HG03520 (cell line): ENCODE results near the gene TBX5.

Experiments
- ATAC-seq: cut with Tn5 transposase; IDR thresholded peaks from one replicate; pipeline ENCODE4 v1.9.1; 2021; ENCODE audit warnings: mild to moderate bottlenecking, moderate library complexity; ENCODE audit not compliant: unreplicated experiment

Gene TBX5

DNA sequence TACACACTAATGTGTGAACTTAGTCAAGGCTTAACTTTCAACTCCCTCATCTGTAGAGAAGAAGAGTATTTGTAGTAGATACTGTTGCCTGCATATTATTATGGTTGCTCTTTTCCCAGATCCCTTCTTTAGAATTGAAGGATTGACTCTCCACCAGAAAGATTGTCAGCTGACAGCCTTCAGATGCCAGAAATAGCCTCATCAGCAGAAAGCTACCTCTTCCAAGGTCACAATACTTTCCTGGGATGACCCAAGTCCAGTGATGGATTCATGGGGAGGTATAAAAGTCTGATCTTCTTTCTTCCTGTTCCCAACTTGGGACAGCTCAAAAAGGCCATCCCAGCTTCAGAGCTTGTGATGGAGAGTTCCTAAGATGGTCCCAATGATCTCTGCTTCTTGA is 78.2 kb downstream of the TBX5 start:
- no peak for ATAC-seq

DNA sequence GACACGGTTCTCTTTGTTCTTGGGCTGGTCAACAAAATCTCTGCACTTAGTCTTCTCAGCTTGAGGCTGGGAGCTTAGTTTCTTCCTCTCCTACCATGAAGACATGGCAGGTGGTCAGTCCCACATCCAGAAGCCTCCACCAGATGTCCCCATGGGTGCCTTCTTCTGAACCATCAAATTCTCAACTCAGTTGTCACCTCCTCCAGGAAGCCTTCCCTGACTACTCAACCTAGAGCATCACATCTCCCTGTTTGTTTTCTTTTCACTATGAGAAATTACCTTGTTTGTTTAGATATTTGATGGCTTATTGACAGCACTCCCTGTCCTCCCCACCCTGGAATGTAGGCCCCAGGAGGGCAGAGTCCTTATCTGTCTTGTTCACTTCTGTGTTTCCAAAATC is 84.4 kb downstream of the TBX5 start:
- ATAC-seq: no peak

DNA sequence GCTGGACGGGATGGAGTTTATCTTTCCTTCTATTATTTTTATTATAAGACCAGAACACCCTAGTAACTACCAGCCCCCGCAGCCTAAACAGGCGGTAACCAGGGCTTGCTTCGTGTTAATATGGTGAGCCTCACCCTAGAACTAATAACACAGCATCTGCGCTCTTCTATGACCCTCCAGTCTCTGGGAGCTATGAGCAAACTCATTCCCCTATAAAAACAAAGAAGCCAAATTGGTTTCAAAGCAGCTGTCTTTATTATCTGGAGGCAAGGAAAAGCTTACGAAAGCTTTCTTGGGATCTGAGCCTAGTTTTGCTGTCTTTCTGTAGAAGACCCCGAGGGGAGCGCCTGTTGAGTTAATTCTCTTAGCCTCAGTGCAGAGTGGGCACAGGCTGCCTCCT is 85.0 kb downstream of the TBX5 start:
- no peak for ATAC-seq

DNA sequence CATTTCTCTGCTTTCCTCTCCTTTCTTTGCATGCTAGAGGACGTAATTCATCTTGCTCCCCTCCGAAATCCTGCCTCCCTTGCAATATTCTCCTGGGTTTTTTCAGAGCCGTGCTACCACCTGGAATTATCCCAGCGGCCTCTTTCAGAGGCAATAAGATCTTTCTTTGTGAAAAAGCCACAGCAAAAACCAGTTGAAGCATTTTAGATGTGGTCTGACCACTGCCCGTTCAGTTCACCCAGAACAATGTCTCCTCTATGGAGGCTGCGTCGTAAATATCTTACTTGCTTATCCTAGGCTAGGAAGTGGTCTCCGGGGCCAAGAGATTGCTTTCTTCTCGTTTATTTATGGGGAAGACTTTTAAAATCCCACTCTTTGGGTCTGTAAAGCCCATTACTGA is 85.8 kb downstream of the TBX5 start:
- no peak for ATAC-seq

DNA sequence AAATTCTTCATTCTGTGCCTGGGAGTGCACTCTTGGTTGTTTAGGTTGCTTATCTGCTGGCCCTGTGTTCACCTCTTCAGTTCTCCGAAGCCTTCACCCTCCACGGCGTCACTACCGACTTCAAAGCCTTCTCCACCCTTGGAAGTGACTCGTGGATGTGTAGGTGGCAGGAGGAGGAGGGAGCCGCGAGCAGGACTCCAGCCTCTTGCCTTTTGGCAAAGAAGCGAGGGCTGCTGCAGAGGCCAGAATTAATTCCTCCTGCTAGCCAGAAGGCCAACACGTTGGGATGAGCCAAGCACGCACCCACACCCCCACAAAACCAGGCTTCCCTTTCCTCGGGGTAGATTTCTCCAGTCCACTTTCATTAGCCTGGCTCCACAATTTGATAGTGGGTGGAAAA is 86.5 kb downstream of the TBX5 start:
- ATAC-seq: no peak

DNA sequence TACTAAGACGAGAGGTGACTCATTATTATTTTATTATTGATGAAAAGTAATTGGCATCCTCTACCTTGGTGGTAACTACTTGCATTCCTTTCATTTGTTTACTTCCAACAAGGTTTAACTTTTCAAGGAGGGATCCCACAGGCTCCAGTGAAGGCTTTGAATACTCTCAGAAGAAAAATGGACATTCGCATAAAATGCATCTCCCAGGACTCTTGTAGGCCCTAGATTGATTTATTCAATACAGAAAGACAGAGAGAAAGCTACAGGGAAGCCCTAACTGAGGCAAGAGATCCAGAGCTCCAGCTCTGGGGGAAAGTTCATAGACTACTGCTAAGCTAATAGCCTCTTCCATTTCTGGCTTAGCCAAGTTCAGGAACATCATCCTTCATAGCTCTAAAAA is 87.0 kb downstream of the TBX5 start:
- no peak for ATAC-seq

DNA sequence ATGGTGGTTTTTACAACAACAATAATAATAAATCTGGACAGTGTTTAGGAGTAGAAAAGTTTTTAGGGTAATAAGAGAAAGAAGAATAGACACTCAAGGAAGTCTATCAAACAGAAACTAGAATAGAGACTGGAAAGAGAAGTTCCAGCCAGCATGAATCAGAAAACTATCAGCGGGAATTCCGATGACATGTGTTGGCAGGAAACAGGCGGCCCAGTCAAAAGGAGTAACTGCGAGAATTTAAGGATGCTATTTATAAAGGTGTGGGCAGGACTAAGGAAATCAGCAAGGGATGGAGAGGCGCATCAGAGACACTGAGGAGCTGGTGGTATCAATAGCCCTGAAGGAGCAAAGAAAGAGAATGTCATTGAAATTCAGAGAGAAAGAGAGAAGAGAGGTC is 89.9 kb downstream of the TBX5 start:
- no peak for ATAC-seq

DNA sequence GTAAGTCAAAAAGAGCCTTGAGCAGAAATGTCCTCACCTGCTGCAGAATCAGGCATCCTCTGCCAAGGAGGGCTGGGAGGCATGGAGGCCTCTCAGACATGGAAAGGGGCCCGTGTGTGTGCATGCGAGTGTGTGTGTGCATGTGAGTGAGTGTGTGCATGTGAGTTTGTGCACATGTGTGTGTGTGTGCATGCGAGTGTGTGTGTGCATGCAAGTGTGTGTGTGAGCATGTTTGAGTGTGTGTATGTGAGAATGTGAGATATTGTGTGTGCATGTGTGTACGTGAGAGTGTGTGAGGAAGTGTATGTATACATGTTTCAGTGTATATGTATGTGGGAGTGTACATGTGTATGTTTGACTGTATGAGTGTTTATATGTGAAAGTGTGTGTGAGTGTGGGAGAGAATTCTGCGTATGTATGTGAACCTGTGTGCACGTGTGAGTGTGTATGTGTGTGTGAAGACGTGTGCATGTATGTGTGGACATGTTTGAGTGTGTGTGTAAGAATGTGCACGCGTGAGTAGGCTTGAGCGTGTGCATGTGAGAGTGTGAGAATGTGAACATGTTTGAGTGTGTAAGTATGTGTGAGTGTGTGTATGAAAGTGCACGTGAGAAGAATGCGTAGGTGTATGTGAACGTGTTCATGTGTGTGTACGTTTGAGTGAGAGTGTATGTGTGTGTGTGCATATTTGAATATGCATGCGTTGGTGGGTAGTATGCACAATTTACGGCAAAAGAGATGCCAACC is 90.8 kb downstream of the TBX5 start:
- no peak for ATAC-seq

DNA sequence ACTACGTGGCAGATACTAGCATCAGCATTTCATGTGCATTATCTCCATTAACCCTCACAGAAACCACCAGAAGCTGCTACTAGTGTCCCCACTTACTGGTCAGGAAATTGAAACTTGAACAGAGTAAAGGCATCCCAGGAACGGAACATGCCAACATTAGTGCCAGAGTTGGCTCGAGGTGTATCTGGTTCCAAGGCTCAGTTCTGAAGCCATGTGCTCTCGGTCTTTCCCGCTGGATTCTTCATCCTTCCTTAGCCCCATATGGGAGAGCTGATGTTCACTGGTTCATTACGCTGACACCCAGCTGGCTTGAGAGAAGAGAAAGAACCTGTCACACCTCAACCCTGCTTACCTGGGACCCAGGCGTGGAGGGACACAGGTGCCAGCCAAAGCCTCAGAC is 91.5 kb downstream of the TBX5 start:
- ATAC-seq: no peak

DNA sequence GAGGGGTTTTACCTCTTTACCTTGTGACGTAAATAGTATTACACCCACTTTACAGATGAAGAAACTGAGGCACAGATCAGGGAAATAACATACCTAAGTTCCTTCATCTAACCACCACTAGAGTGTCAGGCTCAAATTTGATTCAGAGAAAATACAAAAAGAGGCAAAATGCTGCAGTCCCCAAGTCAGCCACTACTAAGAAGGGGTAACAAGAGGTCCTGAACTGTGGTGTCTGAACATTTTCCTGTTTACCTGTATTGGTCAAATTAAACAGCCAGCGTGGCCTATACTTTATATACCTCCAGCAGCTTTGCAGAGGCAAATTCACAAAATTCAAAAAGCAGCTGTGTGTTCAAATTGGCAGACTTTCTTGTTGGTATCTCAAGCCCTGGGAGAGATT is 92.0 kb downstream of the TBX5 start:
- no peak for ATAC-seq

DNA sequence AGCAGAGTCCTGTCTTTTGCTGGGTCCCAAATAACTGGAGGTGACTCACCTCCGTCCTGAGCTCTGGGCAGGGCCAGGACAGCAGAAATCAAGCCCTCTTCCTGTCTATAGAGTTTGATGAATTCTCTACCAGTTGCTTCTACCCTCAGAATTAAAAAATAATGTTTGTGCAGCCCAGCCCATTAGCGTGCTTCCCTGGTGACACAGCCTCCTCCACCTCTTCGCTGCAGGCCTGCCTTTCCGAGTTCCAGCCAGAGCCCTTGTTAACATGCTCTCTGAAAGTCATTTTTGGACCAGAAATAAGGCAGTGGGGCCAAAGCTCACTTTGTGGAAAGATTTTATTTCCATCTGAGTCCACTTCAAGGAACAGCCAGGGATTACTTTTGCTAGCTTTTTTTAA is 94.0 kb downstream of the TBX5 start:
- no peak for ATAC-seq

DNA sequence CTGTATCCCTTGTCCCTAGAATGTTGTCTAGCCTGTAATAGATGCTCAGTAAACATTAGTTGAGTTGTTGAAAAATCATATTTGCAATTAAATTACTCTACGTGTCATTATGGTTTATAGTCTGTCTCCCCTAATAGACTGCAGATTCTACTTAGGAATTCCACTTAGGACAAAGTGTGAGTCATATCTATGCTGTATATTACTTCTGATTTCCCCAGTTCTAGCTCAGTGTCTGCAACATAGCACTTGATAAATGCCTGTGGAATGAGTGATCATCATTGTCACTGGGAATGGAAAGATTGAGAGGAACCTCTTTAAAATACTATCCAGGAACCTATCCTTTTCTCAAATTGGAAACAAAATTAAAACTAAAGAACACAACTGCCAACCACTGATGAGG is 99.3 kb downstream of the TBX5 start:
- no peak for ATAC-seq

DNA sequence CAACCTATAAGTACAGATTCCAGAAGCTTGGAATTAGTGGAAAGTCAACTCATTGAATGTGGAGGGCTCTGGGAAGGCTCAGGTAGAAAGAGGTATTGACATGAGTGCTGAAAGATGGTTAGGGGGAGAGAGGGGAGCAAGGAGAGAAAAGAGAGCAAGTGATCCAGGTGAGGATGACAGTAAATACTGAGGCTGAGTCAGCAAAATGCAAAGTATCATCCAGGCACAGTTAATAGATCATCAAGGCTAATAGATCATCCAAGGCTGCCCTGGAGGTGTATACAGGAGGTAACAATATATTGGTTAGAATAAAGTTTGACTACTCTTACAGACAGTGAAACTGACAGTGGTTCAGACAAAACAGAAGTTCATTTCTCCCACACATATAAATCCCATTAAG is 100.5 kb downstream of the TBX5 start:
- ATAC-seq: no peak
